IMR-90 (cell line): ENCODE measurements around the gene VASH1. TPM values are rescaled to one million over a fixed set of nuclear protein-coding genes. Genes with fewer than 3 reads are reported as not detected.

Experiments used
- ATAC-seq: fragments of 200-7000 bp; cut with Tn5 transposase; 2 replicates; pipeline ENCODE4 v1.9.1; 2020; ENCODE audit warnings: low read depth, mild to moderate bottlenecking, moderate library complexity
- BruUV-seq: library from RNA; stranded (reverse); fragments of 400-500 nt; replicated peaks from 2 replicates; lab custom pipeline; 2021; lab: Mats Ljungman, UMichigan
- CTCF ChIA-PET: fragments of 300-600 bp; formaldehyde crosslinking; extraction: SDS; loops from one replicate; lab custom pipeline; 2021; ENCODE audit warnings: antibody characterized with exemption; lab: Yijun Ruan, JAX
- POLR2A ChIA-PET: fragments of 300-600 bp; sonication (Branson Sonifier 250); formaldehyde crosslinking; loops from one replicate; lab custom pipeline; 2022; ENCODE audit warnings: antibody characterized with exemption; ENCODE audit not compliant: unreplicated experiment; lab: Charles Lee
- DNase-seq: peaks from one replicate; pipeline ENCODE4 v3.0.0; 2013
- H2AFZ ChIP-seq: replicated peaks from 2 replicates; pipeline ENCODE3; 2013; ENCODE audit warnings: low read length, mild to moderate bottlenecking; ENCODE audit not compliant: poor library complexity
- H2AK5ac ChIP-seq: 2 replicates; pipeline ENCODE4 v1.6.1; 2013; ENCODE audit warnings: low read depth, low read length, inconsistent platforms
- H2AK9ac ChIP-seq: replicated peaks from 2 replicates; pipeline ENCODE3; 2013; ENCODE audit warnings: mild to moderate bottlenecking, low read depth, low read length, moderate library complexity; ENCODE audit not compliant: poor library complexity
- H2BK120ac ChIP-seq: 2 replicates; pipeline ENCODE4 v1.6.1; 2013; ENCODE audit warnings: low read depth, low read length, inconsistent platforms
- H2BK15ac ChIP-seq: 3 replicates; pipeline ENCODE4 v1.6.1; 2013; ENCODE audit warnings: low read depth, low read length, inconsistent platforms
- H2BK20ac ChIP-seq: 2 replicates; pipeline ENCODE4 v1.6.1; 2013; ENCODE audit warnings: low read depth, mild to moderate bottlenecking, inconsistent platforms, low read length, moderate library complexity
- H2BK5ac ChIP-seq: 2 replicates; pipeline ENCODE4 v1.6.1; 2013; ENCODE audit warnings: mild to moderate bottlenecking, low read depth, low read length, inconsistent platforms; ENCODE audit not compliant: poor library complexity, severe bottlenecking
- H3K14ac ChIP-seq: replicated peaks from 2 replicates; pipeline ENCODE4 v1.6.1; 2013; ENCODE audit warnings: low read depth, low read length, inconsistent platforms
- H3K18ac ChIP-seq: 2 replicates; pipeline ENCODE4 v1.6.1; 2013; ENCODE audit warnings: low read depth, low read length, control low read depth
- H3K23ac ChIP-seq: 2 replicates; pipeline ENCODE4 v1.6.1; 2013; ENCODE audit warnings: low read depth, low read length, inconsistent platforms
- H3K27ac ChIP-seq: 2 replicates; pipeline ENCODE4 v1.5.1; 2013; ENCODE audit warnings: mild to moderate bottlenecking, control low read depth, low read length; ENCODE audit not compliant: insufficient read depth
- H3K27me3 ChIP-seq: 2 replicates; pipeline ENCODE4 v1.6.1; 2013; ENCODE audit warnings: low read length; ENCODE audit not compliant: control insufficient read depth, insufficient read depth
- H3K36me3 ChIP-seq: 2 replicates; pipeline ENCODE4 v1.6.1; 2013; ENCODE audit warnings: low read length, mixed read lengths; ENCODE audit not compliant: control insufficient read depth, insufficient read depth
- H3K4ac ChIP-seq: 2 replicates; pipeline ENCODE4 v1.6.1; 2013; ENCODE audit warnings: low read depth, low read length, inconsistent platforms
- H3K4me1 ChIP-seq: 2 replicates; pipeline ENCODE4 v1.6.1; 2013; ENCODE audit warnings: low read length, mixed read lengths; ENCODE audit not compliant: control insufficient read depth, insufficient read depth
- H3K4me2 ChIP-seq: 2 replicates; pipeline ENCODE4 v1.6.1; 2013; ENCODE audit warnings: low read depth, mild to moderate bottlenecking, control low read depth, low read length, moderate library complexity
- H3K4me3 ChIP-seq: 2 replicates; pipeline ENCODE4 v1.5.1; 2013; ENCODE audit warnings: low read depth, mild to moderate bottlenecking, control low read depth, low read length, moderate library complexity; ENCODE audit not compliant: insufficient read depth
- H3K56ac ChIP-seq: 2 replicates; pipeline ENCODE4 v1.6.1; 2013; ENCODE audit warnings: low read length, inconsistent platforms; ENCODE audit not compliant: insufficient read depth; ENCODE audit errors: extremely low read depth
- H3K79me1 ChIP-seq, 2 experiments: 2 replicates each; pipeline ENCODE4 v1.6.1; 2013; ENCODE audit warnings: low read length in 2 of 2, inconsistent platforms in 1 of 2, low read depth in 1 of 2
- H3K9ac ChIP-seq: 2 replicates; pipeline ENCODE4 v1.6.1; 2013; ENCODE audit warnings: low read depth, low read length, control low read depth
- H3K9me1 ChIP-seq: 2 replicates; pipeline ENCODE4 v1.6.1; 2013; ENCODE audit warnings: low read length, inconsistent platforms; ENCODE audit not compliant: insufficient read depth
- H3K9me3 ChIP-seq: 2 replicates; pipeline ENCODE4 v1.6.1; 2013; ENCODE audit warnings: low read length; ENCODE audit not compliant: control insufficient read depth, insufficient read depth
- H4K20me1 ChIP-seq: 2 replicates; pipeline ENCODE4 v1.6.1; 2013; ENCODE audit warnings: low read length, inconsistent platforms; ENCODE audit not compliant: insufficient read depth
- H4K5ac ChIP-seq: 2 replicates; pipeline ENCODE4 v1.6.1; 2013; ENCODE audit warnings: mild to moderate bottlenecking, low read depth, low read length, control low read depth
- H4K8ac ChIP-seq, 2 experiments: 2 replicates each; pipeline ENCODE4 v1.6.1; 2013; ENCODE audit warnings: low read depth in 2 of 2, low read length in 2 of 2, control low read depth in 1 of 2, inconsistent platforms in 1 of 2
- H4K91ac ChIP-seq: 2 replicates; pipeline ENCODE4 v1.6.1; 2013; ENCODE audit warnings: low read depth, low read length, inconsistent platforms; ENCODE audit not compliant: insufficient read depth
- CTCF ChIP-seq: conservative IDR thresholded peaks from 2 replicates; pipeline ENCODE4 v1.5.1; 2012; ENCODE audit warnings: mild to moderate bottlenecking, low read depth, low read length, improper control_type of control experiment
- ELK1 ChIP-seq: fragments of 150-350 bp; IDR thresholded peaks from 2 replicates; pipeline ENCODE4 v1.6.1; 2016; ENCODE audit warnings: low read depth, mild to moderate bottlenecking, low read length, moderate library complexity, borderline replicate concordance
- FOS ChIP-seq: fragments of 150-350 bp; IDR thresholded peaks from 2 replicates; pipeline ENCODE4 v1.6.1; 2016; ENCODE audit warnings: low read depth, low read length
- MAFK ChIP-seq: IDR thresholded peaks from 2 replicates; pipeline ENCODE4 v1.6.1; 2012; ENCODE audit warnings: low read depth, low read length, improper control_type of control experiment
- NFE2L2 ChIP-seq: fragments of 150-350 bp; IDR thresholded peaks from 2 replicates; pipeline ENCODE4 v1.6.1; 2016; ENCODE audit warnings: low read depth, mild to moderate bottlenecking, low read length
- POLR2A ChIP-seq: IDR thresholded peaks from 2 replicates; pipeline ENCODE4 v1.6.1; 2012; ENCODE audit warnings: mild to moderate bottlenecking, low read depth, low read length
- RCOR1 ChIP-seq: IDR thresholded peaks from 2 replicates; pipeline ENCODE4 v1.6.1; 2012; ENCODE audit warnings: mild to moderate bottlenecking, low read length, improper control_type of control experiment; ENCODE audit not compliant: insufficient replicate concordance
- RFX5 ChIP-seq: IDR thresholded peaks from 2 replicates; pipeline ENCODE4 v1.8.0; 2012; ENCODE audit warnings: low read depth, mild to moderate bottlenecking, low read length, moderate library complexity
- USF2 ChIP-seq: fragments of 150-350 bp; IDR thresholded peaks from 2 replicates; pipeline ENCODE4 v1.6.1; 2017; ENCODE audit warnings: mild to moderate bottlenecking, antibody characterized with exemption, low read length, low read depth
- WGBS, 2 experiments: methylation state at CpG; one replicate each; pipeline versions ENCODE4 v1.1.5 to v1.1.7; 2013; ENCODE audit warnings: missing lambda C conversion rate in 2 of 2; ENCODE audit not compliant: insufficient read length in 1 of 2; ENCODE audit errors: extremely low coverage in 2 of 2; 5-methylcytosine and 5-hydroxymethylcytosine counted together
- dilution Hi-C: fragments of 300-500 bp; cut with HindIII; formaldehyde crosslinking; loops from one replicate; pipeline ENCODE4 v1.14.3; 2018; ENCODE audit warnings: low sequenced_read_pairs; ENCODE audit not compliant: unreplicated experiment
- in situ Hi-C: fragments of 300-500 bp; cut with MboI; formaldehyde crosslinking; loops from 3 replicates; pipeline ENCODE4 v1.14.3; 2019; ENCODE audit warnings: low sequenced_read_pairs, inconsistent platforms, mixed read lengths
- intact Hi-C: fragments of 100-400 bp; cut with micrococcal nuclease; formaldehyde crosslinking; loops from 2 replicates; pipeline ENCODE4 v1.10.0; 2022
- polyA plus RNA-seq, 3 experiments: library from polyadenylated mRNA; depleted of rRNA; stranded (reverse); fragments of >200 nt; gene quantifications; 2 replicates each; pipeline ENCODE4 v1.2.3, GENCODE V29; 2012; ENCODE audit warnings: low replicate concordance in 1 of 3
- total RNA-seq: library from RNA; depleted of rRNA; stranded (reverse); fragments of >200 nt; gene quantifications from 2 replicates; pipeline ENCODE4 v1.2.3, GENCODE V29; 2012

Gene VASH1
- total and polyA plus RNA-seq, 2 of the 4 experiments (the other 2 are of a cell fraction) = 2.0 to 9.5 TPM

- Histone ChIP-seq H3K14ac (no peak overlapping the region), H3K4me1 (peaks cover 8% of the 10 kb centered on the region; the same call in 1 of the 2 replicates), H3K27ac (no peak overlapping the region), H4K5ac (no peak overlapping the region), H3K4me2 (no peak overlapping the region), H2BK5ac (no peak overlapping the region), H2BK20ac (no peak overlapping the region), H3K23ac (no peak overlapping the region), H3K9me3 (no peaks in the 10 kb centered on the region), H2AFZ (no peak overlapping the region), H2BK15ac (no peak overlapping the region), H4K8ac (no peak overlapping the region), H3K79me1 (no peaks in the 10 kb centered on the region), H3K9me1 (peaks cover 6% of the 10 kb centered on the region; the same call in 1 of the 2 replicates), H3K27me3 (no peaks in the 10 kb centered on the region; the same call in 1 of the 2 replicates), H3K4me3 (no peak overlapping the region), H3K36me3 (no peaks in the 10 kb centered on the region), H3K9ac (no peak overlapping the region), H4K91ac (no peak overlapping the region), H3K4ac (no peak overlapping the region), H2BK120ac (no peak overlapping the region), H3K18ac (no peak overlapping the region), H3K56ac (no peak overlapping the region), H4K20me1 (no peaks in the 10 kb centered on the region), H2AK9ac (no peak overlapping the region), H2AK5ac (no peak overlapping the region)
- CTCF ChIA-PET = no interaction called here
- POLR2A ChIA-PET = no interaction called here
- DNase-seq (no peak), ATAC-seq (no peak)
- in situ Hi-C loops (no loop called here), intact Hi-C loops (no loop called here), dilution Hi-C loops (no loop called here)
- BruUV-seq = no TSS peak
- no peak for TF ChIP-seq RCOR1
- no peak for TF ChIP-seq NFE2L2
- no peak for TF ChIP-seq FOS
- TF ChIP-seq MAFK = no peak
- no peak for TF ChIP-seq ELK1
- no peak for TF ChIP-seq CTCF
- no peak for TF ChIP-seq RFX5
- no peak for TF ChIP-seq POLR2A
- no peak for TF ChIP-seq USF2
- 47% methylated on average over 3 of the region's 4 CpGs; no CpG with 5 or more reads in 1 of the 2 experiments for WGBS, 2 experiments
Measured at GRCh38 chr14:76759589-76759988, 1.7 kb upstream of the VASH1 start.
